HG02884 (cell line): ENCODE measurements around the gene RXFP1.

Experiments
- ATAC-seq: cut with Tn5 transposase; IDR thresholded peaks from one replicate; pipeline ENCODE4 v1.9.1; 2021; ENCODE audit warnings: mild to moderate bottlenecking, moderate library complexity; ENCODE audit not compliant: unreplicated experiment

The RXFP1 gene

DNA sequence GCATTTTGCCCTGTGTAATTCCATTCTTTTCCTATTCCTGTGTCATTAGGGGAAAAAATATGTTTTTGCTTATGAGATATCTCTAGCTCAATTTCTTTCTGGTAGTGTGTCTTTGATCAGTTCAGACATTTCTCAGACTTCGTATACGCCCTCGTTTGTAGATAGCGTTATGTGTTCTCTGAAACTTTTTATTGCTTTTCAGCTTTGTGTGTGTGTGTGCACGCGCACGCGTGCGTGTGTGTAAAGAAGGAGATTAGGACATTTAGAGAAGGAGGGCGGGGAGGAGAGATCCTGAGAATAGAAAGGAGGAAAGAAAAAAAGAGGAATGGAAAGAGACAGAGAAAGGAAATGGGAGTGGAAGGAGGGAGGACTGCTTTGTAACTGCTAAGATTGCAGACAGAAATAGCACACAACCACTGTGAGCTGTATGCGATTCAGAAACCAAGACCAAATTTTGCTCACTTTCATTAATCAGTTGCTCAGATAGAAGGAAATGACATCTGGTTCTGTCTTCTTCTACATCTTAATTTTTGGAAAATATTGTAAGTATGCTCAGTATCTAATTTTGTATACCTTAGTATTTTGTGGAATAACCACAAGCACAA, at the start of gene RXFP1:
Gene RXFP1, plus strand, starts transcription at position 399 of the 605 bp plus-strand sequence. Its CDS starts 95 bp downstream, at position 494.
- no peak for ATAC-seq

- ATAC-seq = no peak
Measured at GRCh38 chr4:158481811-158482210, 39.9 kb upstream of the RXFP1 start.

GRCh38 chr4:158484173-158484885, 37.4 kb upstream of the RXFP1 start:
- ATAC-seq = no peak

- ATAC-seq = no peak
Measured at GRCh38 chr4:158490629-158491028, 31.1 kb upstream of the RXFP1 start.

DNA sequence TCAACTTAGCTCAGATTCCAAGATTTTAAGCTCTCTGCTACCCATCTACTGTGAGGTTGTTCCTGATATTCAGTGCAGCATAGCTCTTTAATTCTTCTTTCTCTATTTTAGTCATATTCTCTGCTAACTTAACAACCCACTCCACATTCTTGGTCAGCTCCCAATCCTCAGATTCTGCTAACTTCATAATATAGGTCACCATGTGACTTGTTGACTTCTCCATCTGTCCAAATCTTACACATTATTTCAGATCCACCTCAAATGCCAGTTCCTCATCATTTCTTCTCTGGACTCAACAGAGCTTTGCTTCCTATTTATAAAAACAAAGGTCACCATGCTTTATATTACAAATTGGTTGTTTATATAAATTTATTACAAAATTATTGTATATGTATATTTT, 29.3 kb upstream of the RXFP1 start:
- ATAC-seq = no peak

GRCh38 chr4:158496030-158496741, 25.5 kb upstream of the RXFP1 start:
- ATAC-seq = peak; percentile 71

DNA sequence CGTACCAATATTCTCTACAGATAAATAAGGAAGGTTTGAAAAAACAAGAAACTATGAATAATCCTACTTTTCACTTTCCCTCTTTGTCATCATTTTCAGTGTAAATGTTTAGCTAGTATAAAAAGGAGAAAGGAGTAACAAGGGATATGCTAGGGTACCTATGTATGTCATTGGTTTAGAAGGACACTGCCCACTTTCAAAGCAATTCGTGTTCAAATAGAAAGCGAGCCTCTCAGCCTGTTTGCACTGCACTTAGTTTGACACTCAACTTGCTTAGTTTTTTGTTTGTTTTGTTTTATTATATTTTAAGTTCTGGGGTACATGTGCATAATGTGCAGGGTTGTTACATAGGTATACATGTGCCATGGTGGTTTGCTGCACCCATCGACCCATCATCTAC, 21.6 kb upstream of the RXFP1 start:
- no peak for ATAC-seq

- no peak for ATAC-seq
Measured at GRCh38 chr4:158513256-158513655, 8.4 kb upstream of the RXFP1 start.

DNA sequence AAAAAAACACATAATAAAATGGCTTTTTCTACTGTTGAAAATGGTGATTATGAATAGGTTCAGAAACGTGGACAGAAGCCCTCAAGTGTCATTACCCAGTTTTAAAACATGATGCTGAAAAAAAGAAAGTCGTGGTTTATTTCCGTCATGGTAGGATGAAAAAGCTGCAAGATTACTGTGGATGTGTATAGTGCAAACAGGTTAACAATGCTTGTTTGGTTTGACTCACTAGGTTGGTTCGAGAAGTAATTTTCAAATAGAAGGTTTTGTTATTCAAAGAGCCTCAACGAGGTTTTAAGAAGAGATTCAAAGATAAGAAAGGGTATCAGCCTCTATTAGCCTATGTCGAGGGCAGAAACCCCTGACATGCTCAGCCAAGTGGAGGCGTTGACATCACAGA, 2.5 kb upstream of the RXFP1 start:
- ATAC-seq = no peak

DNA sequence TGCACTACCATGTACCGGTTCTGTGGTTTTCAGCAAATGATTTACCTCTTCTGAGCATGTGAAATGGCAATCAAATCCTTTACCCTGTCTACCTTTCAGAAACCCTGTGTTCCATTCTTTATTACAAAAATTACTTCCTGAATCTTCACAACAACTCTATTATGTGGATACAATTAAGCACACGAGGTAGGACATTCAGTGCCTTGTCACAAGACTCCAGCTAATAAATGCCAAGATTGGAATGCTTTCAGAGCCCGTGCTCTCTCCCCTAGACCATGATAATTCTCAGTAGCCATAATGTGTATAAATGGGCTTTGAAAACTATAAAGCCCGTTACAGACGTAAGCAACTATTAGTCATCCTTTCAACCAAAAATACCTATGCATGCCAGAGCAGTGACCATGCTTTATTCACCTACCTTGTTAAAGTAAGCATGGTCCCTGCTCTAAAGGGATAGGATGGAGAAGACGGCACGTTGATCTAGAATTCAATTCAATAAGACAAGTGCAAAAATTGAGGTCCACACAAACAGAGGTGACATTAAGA, 2.4 kb downstream of the RXFP1 start:
- ATAC-seq = no peak

GRCh38 chr4:158527516-158527915, 5.8 kb downstream of the RXFP1 start:
- ATAC-seq = no peak

DNA sequence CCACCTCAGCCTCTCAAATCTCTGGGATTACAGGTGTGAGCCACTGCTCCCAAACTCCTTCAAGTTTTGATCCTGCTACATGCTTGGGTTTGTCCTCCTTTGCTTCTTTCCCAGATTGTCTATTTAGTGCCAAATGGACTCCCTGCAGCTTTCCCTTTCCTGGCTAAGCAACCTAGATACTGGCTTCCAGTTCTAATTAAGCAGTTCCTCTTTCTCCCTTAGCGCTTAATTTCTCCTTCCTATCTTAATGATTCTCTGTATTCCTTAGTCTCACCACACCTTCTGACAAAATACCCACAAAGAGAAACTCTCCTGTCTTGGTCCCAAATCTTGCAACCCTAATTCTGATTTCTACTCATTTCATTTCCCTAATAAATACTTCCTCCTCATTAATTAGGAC, 7.8 kb downstream of the RXFP1 start:
- no peak for ATAC-seq

DNA sequence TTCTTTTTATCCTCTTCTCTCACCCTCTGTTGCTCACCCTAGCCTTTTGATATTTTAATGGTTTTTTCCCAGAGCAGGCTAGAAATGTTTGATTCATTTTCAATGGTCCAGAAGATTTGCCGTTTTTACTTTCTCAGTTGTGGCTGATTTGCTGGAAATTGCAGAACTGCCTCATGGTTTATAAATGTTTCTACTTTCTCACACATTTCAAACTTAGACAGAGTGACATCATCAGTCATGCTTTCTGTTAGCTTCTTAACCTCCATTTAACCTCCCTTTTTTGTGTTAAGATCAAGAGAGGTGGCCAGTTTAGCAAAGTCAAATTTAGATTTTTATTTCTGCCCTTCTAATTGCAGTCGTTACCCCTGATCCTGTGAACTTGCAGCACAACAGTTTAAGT, 8.7 kb downstream of the RXFP1 start:
- no peak for ATAC-seq

DNA sequence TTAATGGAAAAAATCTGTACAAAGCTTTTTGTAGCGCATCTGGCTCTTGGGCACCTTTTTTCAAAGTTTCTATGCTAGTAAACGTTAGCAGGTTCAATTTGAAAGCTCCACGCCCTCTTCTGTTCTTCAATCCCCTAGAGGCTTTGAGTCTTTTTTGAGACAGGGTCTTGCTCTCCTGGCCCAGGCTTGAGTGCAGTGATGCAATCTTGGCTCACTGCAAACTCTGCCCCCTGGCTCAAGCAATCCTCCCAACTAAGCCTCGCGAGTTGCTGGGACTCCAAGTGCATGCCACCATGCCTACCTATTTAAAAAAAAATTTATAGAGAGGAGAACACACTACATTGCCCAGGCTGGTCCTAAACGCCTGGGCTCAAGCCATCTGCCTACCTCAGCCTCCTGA, 9.2 kb downstream of the RXFP1 start:
- no peak for ATAC-seq

DNA sequence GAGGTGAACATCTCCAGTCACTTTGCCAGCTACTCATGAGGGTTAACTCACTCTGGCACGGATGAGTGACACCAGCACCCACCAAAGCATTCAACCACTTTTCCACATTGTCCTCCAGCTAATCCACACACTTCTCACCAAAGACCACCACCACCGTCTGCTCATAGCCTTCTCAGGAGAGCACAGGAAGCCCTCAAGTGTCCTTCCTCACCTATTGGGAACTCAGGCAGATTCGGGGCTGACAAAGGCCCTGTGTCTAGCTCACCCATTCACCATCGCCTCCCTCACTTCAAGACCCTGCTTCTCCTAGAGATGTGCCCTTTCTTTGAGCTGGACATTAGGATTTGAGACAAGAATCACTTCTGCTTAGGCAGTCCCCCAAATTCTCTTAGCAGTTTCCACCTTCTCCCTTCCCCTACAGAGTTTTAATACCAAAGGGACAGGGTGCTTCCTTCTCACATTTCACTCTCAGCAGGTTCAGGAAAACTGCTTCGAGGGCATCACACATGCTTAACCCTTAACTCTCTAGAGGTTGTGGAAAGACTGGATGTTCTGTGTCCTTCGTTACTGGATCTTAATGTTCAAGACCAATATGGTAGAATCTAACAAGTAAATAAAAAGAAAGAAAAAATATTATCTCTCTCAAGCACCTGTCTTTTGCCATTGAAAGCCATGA, 11.0 kb downstream of the RXFP1 start:
- ATAC-seq = no peak

DNA sequence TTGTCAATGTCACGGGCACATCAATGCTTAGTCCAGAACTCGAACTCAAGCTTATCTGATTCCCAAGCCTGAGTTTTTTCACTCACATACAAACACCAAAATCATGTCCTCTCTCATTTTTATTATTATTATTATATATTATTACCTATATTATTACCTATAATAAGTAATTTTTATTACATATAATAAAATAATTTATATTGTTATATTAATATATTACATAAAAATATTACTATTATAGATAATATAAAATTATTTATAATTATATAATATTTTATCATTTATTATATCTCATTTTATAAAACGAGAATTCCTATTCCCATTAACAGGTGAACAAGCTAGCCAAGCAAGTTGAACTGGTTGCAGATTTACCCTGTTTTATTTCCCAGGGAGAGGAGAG, 13.0 kb downstream of the RXFP1 start:
- no peak for ATAC-seq

DNA sequence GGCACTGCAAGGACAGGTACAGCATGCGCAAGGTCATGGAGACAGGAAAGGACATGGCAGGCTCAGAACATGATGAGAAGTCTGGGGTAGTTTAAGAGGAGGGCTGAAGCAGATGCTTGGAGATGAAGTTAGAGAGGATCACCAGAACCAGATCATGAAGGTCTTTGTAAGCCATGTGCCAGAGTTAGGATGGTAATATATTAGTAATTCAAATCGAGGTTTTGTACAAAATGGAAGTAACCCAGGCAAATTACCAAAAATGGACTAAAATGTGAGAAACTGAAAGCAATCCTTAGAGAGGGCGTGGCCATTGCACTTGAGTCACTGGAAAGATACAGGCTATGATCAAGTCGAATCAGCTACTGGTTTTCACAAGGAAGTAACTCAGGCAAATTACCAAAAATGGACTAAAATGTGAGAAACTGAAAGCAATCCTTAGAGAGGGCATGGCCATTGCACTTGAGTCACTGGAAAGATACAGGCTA, 13.5 kb downstream of the RXFP1 start:
- ATAC-seq = no peak

DNA sequence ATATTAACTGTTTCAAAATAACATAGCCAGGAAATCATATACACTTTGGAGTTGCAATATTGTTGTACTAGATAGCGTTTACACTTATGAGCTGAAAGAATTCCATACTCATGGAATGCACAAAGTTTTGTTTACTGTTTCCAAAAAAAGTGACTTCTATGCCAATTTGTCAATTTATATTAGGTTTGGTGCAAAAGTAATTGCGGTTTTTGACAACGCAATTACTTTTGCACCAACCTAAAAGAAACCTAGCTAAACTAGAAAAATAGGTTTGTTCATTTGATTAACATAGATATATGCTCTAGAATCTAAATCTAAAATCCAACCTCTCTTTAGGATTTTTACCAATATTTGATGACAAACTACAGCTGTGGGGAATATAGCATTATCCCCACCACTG, 15.2 kb downstream of the RXFP1 start:
- ATAC-seq = no peak

DNA sequence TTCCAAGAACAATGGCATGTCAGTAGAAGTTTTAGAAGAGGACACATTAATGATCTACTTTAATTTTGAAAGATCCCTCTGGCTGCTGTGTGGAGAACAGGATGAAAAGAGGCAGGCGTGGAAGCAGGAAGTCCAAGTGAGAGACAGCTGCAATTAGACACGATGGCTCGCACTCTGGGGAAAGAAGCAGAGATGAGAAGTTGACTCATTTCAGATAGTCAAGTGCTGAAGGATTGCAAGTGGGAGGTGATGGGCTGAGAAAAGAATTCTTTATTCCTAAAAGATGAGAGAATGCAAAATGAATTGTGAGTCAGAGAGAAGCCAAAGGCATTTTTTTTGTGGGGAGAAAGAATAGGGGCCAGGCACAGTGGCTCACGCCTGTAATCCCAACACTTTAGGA, 16.5 kb downstream of the RXFP1 start:
- no peak for ATAC-seq

DNA sequence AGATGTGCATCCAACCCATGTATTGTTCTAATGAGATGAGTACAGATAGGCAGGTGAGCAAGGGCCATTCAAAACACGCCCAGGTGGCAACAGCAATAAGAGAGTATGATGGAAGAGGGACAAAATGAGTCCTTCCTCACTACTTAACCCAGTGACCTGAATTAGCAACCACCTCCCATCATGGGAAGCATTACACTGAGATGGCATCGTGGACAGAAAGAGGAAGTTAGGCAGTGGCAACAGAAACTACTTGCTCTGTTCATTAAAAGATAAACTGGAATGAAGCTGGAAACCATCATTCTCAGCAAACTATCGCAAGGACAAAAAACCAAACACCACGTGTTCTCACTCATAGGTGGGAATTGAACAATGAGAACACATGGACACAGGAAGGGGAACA, 17.2 kb downstream of the RXFP1 start:
- ATAC-seq = no peak
